Hepatocyte (in vitro differentiated cells): Measurements from ENCODE around the gene NMU.

Source experiments
- EZH2 ChIP-seq: fragments of 200-600 bp; sonication (generic); IDR thresholded peaks from 2 replicates; pipeline ENCODE4 v1.6.1; 2016; ENCODE audit warnings: antibody characterized with exemption, mild to moderate bottlenecking, borderline replicate concordance
- EZH2phosphoT487 ChIP-seq: fragments of 200-600 bp; sonication (generic); IDR thresholded peaks from one replicate; pipeline ENCODE4 v1.6.1; 2018; ENCODE audit warnings: antibody characterized with exemption, mild to moderate bottlenecking, low read depth, moderate library complexity; ENCODE audit not compliant: unreplicated experiment, severe bottlenecking
- TF ChIP-seq, protein P1 (sequence below): fragments of 200-600 bp; sonication (generic); IDR thresholded peaks from 2 replicates; pipeline ENCODE4 v1.5.1; 2016; ENCODE audit warnings: antibody characterized with exemption, mild to moderate bottlenecking; ENCODE audit not compliant: poor library complexity

DNA sequence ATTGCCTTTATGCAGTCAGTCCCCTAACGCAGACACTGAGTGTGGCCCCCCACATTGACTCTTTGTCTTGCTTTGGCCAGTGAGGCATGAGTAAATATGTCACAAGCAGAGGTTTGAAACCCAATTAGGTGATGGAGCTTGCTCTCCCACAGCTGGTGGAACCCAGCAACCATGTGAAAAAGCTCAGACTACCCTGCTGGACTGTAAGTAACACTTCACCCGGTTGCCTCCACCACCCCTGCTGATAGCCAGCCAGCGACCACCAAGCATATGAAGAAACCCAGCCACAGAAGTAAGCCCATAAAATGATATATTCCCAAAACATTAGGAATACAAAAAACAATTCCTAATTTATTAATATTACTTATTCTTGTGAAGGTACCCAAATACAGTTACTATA lies 22.5 kb downstream of the NMU start:
- TF ChIP-seq, protein P1, sequence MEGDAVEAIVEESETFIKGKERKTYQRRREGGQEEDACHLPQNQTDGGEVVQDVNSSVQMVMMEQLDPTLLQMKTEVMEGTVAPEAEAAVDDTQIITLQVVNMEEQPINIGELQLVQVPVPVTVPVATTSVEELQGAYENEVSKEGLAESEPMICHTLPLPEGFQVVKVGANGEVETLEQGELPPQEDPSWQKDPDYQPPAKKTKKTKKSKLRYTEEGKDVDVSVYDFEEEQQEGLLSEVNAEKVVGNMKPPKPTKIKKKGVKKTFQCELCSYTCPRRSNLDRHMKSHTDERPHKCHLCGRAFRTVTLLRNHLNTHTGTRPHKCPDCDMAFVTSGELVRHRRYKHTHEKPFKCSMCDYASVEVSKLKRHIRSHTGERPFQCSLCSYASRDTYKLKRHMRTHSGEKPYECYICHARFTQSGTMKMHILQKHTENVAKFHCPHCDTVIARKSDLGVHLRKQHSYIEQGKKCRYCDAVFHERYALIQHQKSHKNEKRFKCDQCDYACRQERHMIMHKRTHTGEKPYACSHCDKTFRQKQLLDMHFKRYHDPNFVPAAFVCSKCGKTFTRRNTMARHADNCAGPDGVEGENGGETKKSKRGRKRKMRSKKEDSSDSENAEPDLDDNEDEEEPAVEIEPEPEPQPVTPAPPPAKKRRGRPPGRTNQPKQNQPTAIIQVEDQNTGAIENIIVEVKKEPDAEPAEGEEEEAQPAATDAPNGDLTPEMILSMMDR, result no peak
- TF ChIP-seq EZH2 (no peak), EZH2phosphoT487 (no peak)
